ENCODE data around the gene PLEKHG3.

PLEKHG3 gene

DNA sequence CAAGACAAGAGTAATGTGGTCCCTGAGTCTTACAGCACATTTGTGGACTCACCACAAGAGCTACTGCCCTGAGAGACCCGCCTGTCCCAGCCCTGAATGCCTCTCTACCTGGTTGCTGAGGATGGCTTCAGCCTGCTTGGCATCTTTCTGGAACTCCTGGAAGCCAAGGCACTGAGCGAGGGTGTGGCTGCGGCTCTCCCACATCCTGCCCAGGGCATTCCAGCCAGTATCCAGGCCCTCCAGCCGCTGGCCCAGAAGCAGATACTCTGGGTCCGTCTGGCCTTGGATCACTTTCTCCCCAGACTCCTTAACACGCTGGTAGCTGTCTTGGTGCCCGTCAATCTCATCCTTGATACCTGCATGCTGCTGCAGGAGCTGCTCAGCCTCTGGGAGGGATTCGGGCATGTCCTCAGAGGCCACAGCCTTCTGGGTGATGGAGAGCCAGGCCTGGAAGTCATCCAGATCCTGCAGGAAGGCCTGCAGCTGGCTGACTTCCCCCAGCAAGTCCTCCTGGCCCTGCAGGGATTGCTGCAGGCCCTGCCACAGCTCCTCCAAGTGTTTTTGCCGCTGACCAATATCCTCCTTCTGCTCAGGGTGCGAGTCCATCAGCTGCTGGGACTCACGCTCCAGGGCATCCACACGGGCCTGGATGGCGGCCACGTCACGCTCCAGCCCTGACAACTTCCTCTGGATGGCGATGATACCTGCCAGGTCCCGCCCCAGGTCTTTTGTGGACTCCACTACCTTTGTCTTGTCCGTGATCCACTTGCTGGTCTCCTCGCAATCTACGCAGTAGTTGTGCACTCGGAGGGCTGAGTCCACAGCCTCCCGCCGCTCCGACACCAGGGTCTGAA is 82.3 kb downstream of the PLEKHG3 start:
- no peak for DNase-seq (ENCODE audit: low read depth)

DNA sequence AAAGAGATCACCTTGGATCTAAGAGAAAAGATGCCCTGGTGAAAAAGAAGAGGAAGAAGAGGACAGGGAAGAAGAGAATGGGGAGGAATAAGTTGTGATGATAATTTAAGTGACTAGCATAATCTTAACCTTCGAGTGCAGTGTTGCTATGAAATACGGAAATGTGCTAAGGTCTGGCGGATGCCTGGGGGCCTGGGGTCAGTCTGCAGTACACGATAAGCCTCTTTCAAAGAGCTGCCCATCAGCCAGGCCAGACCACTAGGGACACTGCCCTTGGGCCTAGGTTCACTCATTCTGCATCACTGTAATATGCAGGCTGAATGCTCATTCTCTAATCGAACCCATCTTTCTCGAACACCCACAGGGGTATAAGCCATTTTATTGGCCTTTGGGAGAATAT is 83.4 kb downstream of the PLEKHG3 start:
- no peak for DNase-seq (ENCODE audit: low read depth)

DNA sequence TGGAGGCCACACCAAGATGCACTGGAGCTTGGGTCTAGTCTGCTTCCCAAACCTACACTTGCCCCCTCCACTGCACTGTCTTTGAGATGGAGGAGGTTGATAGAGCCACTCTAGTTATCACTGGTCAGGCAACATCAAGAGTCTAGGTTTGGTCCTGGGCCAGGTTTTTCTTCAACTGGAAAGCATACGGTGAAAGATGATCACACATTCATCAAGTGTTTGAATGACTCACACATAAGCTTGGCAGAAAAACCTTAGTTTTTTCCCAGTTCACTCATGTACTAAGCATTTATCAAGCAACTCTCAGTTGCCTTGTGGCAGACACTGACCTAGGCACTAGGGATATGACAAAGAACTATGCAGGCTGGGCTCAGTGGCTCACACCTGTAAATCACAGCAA is 84.5 kb downstream of the PLEKHG3 start:
- no peak for DNase-seq (ENCODE audit: low read depth)

DNA sequence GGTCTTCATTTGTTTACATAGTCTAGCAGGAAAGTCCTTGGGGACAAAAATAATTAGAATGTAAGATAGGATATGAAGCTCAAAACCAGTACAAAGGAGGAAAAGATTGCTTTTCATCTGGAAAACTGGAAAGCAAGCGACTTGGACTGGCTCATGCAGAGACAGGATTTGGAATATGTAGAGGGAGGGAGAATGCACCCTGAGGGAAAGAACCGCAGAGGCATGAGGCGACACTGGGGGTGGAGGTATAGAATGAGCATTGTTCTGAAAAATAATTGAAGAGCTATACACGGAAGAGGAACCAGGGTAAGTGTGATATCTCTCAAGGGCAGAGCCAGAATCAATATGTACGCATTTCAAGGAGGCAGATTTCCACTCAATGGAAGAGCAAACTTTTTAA is 85.5 kb downstream of the PLEKHG3 start:
- DNase-seq (ENCODE audit: low read depth), result no peak

DNA sequence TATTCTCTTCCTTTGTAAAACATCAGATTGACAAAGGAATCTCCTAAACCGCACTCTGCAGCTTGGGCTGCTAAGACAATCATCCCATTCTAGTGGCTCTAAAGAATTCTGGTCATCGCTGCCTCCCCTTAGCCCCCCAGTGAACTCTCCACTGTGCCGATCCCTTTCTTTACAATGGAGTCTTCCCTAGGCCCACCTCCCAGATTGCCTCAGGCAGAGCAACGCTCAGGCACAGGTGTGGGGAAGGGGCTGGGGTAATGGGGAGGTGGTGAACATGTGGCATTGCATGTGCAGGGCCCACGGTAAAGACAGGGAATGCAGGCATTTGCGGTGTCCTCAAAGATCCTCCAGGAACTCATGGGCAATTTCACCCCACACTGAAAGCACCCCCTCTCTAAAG is 86.3 kb downstream of the PLEKHG3 start:
- no peak for DNase-seq (ENCODE audit: low read depth)

DNA sequence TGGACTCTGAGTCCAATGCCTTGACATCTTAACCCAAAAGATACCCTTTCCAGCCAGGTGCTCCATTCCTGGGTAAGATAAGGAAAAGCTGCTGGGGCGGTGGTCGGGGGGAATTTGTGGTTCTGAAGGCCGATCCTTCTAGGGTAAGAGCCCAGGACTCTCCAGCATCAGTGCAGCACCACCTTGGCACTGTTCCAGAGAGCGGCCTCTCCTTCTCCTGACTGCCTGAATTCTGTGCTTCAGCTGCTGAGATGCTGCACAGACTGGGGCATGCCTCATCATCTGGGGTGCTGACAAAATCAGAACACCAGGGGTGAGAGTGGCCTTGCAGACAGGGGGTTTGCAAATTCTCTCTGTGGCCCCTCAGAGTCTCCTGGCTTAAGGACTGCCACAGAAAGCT is 88.0 kb downstream of the PLEKHG3 start:
- no peak for DNase-seq (ENCODE audit: low read depth)

DNA sequence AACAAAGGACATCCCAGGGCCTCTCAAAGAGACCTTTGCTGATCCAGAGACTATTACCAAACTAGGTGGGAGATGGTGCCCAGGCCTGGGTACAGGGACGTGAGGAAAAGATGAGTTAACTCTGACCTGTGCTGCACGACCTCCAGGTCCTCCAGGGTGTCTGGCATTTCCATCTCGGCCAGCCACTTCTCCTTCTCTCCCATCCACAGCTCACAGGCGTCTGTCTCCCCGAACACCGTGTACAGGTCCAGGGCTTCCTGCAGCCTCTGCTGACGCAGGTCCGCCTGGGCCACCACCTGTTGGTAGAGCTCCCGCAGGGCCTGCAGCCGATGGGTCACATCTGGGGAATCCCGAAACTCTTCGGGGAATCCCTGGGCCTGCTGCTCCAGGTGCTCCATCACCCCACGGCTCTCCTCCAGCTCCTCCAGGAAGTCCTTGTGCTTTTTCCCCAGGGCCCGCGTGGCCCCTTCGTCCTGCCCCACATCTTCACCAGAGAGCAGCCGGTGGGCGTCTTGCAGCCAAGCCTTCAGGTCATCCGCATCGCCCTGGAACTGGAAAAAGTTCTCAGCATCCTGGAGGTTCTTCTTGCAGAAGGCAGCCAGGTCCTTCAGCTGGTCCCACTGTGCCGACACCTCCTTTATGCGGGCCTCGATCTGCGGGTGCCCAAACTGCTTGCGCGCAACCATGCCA is 88.8 kb downstream of the PLEKHG3 start:
- DNase-seq (ENCODE audit: low read depth), result no peak

DNA sequence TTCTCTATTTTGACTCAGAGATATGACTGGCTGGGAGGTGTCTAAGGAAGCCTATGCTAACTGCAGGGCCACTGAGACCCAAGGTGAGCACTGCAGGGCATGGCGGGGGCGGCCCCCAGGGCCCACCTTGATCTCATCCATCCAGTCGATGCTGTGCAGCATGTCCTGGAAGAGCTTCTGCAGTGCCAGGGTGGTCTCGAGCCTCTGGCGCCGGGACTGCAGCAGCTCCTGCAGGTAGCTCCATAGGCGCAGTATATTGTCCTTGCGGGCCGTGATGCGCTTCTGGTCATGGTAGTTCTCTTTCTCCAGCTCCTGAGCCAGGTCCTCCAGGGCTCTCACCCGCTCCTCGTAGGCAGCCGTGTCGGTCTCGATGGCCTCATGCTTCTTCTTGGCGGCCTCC is 91.0 kb downstream of the PLEKHG3 start:
- DNase-seq (ENCODE audit: low read depth), result no peak

DNA sequence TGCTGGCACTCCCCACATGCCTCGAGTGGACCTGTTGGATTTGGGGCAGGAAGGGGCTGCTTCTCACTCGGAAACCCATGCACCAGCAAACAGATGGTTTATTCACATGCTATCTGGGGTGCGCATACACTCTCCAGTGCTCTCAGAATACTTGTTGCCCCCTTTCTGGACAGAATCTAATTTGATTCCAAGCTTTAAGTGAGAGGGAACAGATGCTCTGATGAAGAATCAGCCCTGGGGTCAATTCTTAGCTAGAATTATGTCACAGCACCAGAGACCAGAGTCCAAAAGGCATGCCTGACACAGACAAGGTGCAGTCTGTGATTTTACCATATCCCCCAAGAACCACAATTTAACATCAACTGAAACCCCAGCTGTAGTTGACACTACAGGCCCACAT is 91.7 kb downstream of the PLEKHG3 start:
- DNase-seq (ENCODE audit: low read depth), result no peak

DNA sequence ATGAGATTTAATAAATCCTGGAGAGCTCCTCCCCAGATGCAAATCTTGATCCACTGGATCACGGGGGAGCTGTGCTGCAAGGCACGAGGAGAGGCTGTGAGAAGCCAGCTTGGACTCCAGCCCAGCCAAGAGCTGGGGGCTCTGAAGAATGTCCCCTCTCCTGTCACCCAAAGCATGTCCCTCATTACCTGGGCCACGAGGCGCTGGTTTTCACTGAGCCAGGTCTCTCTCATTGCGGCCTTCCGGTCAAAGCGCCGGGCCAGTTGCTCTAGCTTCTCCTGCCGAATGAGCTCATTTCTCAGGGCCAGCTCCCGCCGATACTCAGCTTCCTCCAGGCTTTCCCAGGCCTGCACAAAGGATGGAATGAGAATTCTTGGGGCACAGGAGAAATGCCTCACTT is 92.1 kb downstream of the PLEKHG3 start:
- no peak for DNase-seq (ENCODE audit: low read depth)

DNA sequence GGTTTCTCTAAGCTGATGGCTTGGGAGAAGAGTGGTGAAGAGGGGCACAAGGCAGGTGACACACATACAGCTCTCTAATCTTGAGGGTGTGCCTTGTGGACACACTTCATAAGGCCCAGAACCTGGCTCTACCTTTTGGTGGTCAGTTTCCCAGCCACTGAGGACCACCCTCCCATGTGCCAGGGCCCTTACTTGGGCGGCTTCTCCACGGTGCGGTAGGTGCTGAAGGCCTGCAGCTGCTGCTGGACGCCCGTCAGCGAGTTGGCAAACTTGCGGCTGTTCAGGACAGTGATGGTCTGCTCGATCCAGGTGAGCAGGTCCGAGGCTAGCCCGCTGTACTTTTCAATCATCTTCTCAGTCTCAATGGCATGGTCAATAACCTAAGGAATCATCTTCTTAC is 95.3 kb downstream of the PLEKHG3 start:
- no peak for DNase-seq (ENCODE audit: low read depth)
